Activated CD8-positive, alpha-beta T cell treated with anti-CD3 and anti-CD28 coated beads for 36 hours (primary cell): Measurements from ENCODE around the gene SOX9. TPM values are rescaled to one million over a fixed set of nuclear protein-coding genes. Genes with fewer than 3 reads are reported as not detected.
"Not testable (repeated sequence)": the region's sequence is repeated elsewhere in the genome, so short reads cannot be mapped to it uniquely, and the experiment has no call there.

ENCODE experiments used
- ATAC-seq: fragments of 200-7000 bp; cut with Tn5 transposase; one replicate; pipeline ENCODE4 v1.10.0; 2021; ENCODE audit warnings: mild to moderate bottlenecking, moderate library complexity
- CTCF ChIA-PET: fragments of 350-600 bp; sonication (Branson Sonifier 250); formaldehyde crosslinking; loops from one replicate; lab custom pipeline; 2021; ENCODE audit warnings: antibody characterized with exemption; lab: Charles Lee
- POLR2A ChIA-PET: fragments of 350-600 bp; sonication (Branson Sonifier 250); formaldehyde crosslinking; loops from one replicate; lab custom pipeline; 2021; ENCODE audit warnings: antibody characterized with exemption; lab: Charles Lee
- DNase-seq: peaks from one replicate; pipeline ENCODE4 v3.0.0-alpha.2; 2020
- H3K27ac Mint-ChIP-seq: one replicate; pipeline ENCODE4 v1.8.0; 2021; ENCODE audit warnings: mild to moderate bottlenecking, mixed read lengths
- H3K27me3 Mint-ChIP-seq: one replicate; pipeline ENCODE4 v1.8.0; 2021; ENCODE audit warnings: mixed read lengths
- H3K36me3 Mint-ChIP-seq: one replicate; pipeline ENCODE4 v1.8.0; 2021; ENCODE audit warnings: low read depth, mixed read lengths
- H3K4me1 Mint-ChIP-seq: one replicate; pipeline ENCODE4 v1.8.0; 2021; ENCODE audit warnings: low read depth, mixed read lengths
- H3K4me3 Mint-ChIP-seq: one replicate; pipeline ENCODE4 v1.8.0; 2021; ENCODE audit warnings: mild to moderate bottlenecking, moderate library complexity, mixed read lengths
- H3K9me3 Mint-ChIP-seq: one replicate; pipeline ENCODE4 v1.8.0; 2021; ENCODE audit warnings: mixed read lengths
- CTCF ChIP-seq: fragments of 200-600 bp; IDR thresholded peaks from one replicate; pipeline ENCODE4 v1.8.0; 2022; ENCODE audit warnings: antibody characterized with exemption, mild to moderate bottlenecking
- intact Hi-C: fragments of 100-400 bp; cut with micrococcal nuclease; formaldehyde crosslinking; loops from one replicate; pipeline ENCODE4 v1.10.0; 2022
- total RNA-seq, 2 experiments: library from RNA; stranded (reverse); gene quantifications; one replicate each; pipeline ENCODE4 v1.2.3, GENCODE V29; 2021

SOX9 gene
- total RNA-seq, 2 experiments from 2014 or later, result not detected

GRCh38 chr17:72135546-72136325 lies 14.9 kb downstream of the SOX9 start:
- H3K4me3 Mint-ChIP-seq, result no peak overlapping the region
- no peaks in the 10 kb centered on the region for H3K36me3 Mint-ChIP-seq
- no peak for TF ChIP-seq CTCF
- peaks cover 9% of the 10 kb centered on the region for H3K27me3 Mint-ChIP-seq
- intact Hi-C loops, result no loop called here
- ChIA-PET POLR2A (no interaction called here), CTCF (no interaction called here)
- H3K9me3 Mint-ChIP-seq, result no peaks in the 10 kb centered on the region
- DNase-seq, result no peak
- no peak overlapping the region for H3K27ac Mint-ChIP-seq
- H3K4me1 Mint-ChIP-seq, result no peaks in the 10 kb centered on the region
- no peak for ATAC-seq

- no peak for TF ChIP-seq CTCF
- CTCF ChIA-PET, result no interaction called here
- Mint-ChIP-seq H3K4me1 (no peaks in the 10 kb centered on the region), H3K4me3 (no peak overlapping the region), H3K27me3 (peaks cover 9% of the 10 kb centered on the region), H3K36me3 (no peaks in the 10 kb centered on the region), H3K9me3 (no peaks in the 10 kb centered on the region), H3K27ac (no peak overlapping the region)
- no peak for DNase-seq
- POLR2A ChIA-PET, result no interaction called here
- intact Hi-C loops, result no loop called here
- no peak for ATAC-seq
These were observed 15.9 kb downstream of the SOX9 start for GRCh38 chr17:72136692-72137091.

GRCh38 chr17:72137161-72137560 lies 16.3 kb downstream of the SOX9 start:
- ChIA-PET POLR2A (no interaction called here), CTCF (no interaction called here)
- Mint-ChIP-seq H3K36me3 (no peaks in the 10 kb centered on the region), H3K4me3 (no peak overlapping the region), H3K4me1 (no peaks in the 10 kb centered on the region), H3K9me3 (no peaks in the 10 kb centered on the region), H3K27me3 (peaks cover 9% of the 10 kb centered on the region), H3K27ac (no peak overlapping the region)
- intact Hi-C loops, result no loop called here
- no peak for TF ChIP-seq CTCF
- DNase-seq, result no peak
- ATAC-seq, result no peak

GRCh38 chr17:72139212-72139611 lies 18.4 kb downstream of the SOX9 start:
- CTCF ChIA-PET, result no interaction called here
- Mint-ChIP-seq H3K9me3 (no peaks in the 10 kb centered on the region), H3K4me1 (no peaks in the 10 kb centered on the region), H3K27ac (no peak overlapping the region), H3K4me3 (no peak overlapping the region), H3K36me3 (no peaks in the 10 kb centered on the region), H3K27me3 (peaks cover 5% of the 10 kb centered on the region)
- intact Hi-C loops, result no loop called here
- DNase-seq (no peak), ATAC-seq (no peak)
- POLR2A ChIA-PET, result interaction anchor here (0.7 kb wide), 1 partner anchor 22 kb away, joined by 3 read pairs; no protein-coding TSS in a partner anchor
- TF ChIP-seq CTCF, result no peak

GRCh38 chr17:72141336-72141735 lies 20.5 kb downstream of the SOX9 start:
- CTCF ChIA-PET, result no interaction called here
- Mint-ChIP-seq H3K27ac (no peak overlapping the region), H3K27me3 (peaks cover 4% of the 10 kb centered on the region), H3K36me3 (no peaks in the 10 kb centered on the region), H3K4me1 (no peaks in the 10 kb centered on the region), H3K9me3 (no peaks in the 10 kb centered on the region), H3K4me3 (no peak overlapping the region)
- intact Hi-C loops, result no loop called here
- DNase-seq, result no peak
- POLR2A ChIA-PET, result no interaction called here
- no peak for ATAC-seq
- no peak for TF ChIP-seq CTCF

GRCh38 chr17:72142097-72142496 lies 21.3 kb downstream of the SOX9 start:
- H3K4me1 Mint-ChIP-seq, H3K9me3 Mint-ChIP-seq, ATAC-seq, CTCF ChIA-PET, intact Hi-C loops, DNase-seq, H3K27me3 Mint-ChIP-seq, H3K36me3 Mint-ChIP-seq, POLR2A ChIA-PET, H3K27ac Mint-ChIP-seq, H3K4me3 Mint-ChIP-seq: not testable (repeated sequence)
